Esophagus (tissue), 2 donors: Measurements from ENCODE around the gene PRSS36. TPM values are rescaled to one million over a fixed set of nuclear protein-coding genes. Genes with fewer than 3 reads are reported as not detected.
A peak's percentile ranks its signal among the peaks of the same experiment; 100 is the strongest.
"Not testable (repeated sequence)": the region's sequence is repeated elsewhere in the genome, so short reads cannot be mapped to it uniquely, and the experiment has no call there.

ENCODE experiments used
- H3K27ac ChIP-seq, 2 donors: one replicate each; pipeline ENCODE4 v1.5.1; 2013; ENCODE audit warnings: low read depth in 2 of 2, mild to moderate bottlenecking in 2 of 2, inconsistent platforms in 1 of 2, low read length in 1 of 2, moderate library complexity in 1 of 2
- H3K27me3 ChIP-seq, 2 donors: one replicate each; pipeline ENCODE4 v1.6.1; 2013; ENCODE audit warnings: low read length in 2 of 2, control low read depth in 1 of 2, mild to moderate bottlenecking in 1 of 2; ENCODE audit not compliant: insufficient read depth in 2 of 2, control insufficient read depth in 1 of 2
- H3K36me3 ChIP-seq, 2 donors: one replicate each; pipeline ENCODE4 v1.6.1; 2013; ENCODE audit warnings: low read length in 1 of 2; ENCODE audit not compliant: control insufficient read depth in 2 of 2, insufficient read depth in 2 of 2
- H3K4me1 ChIP-seq, 2 donors: one replicate each; pipeline ENCODE4 v1.6.1; 2013; ENCODE audit warnings: low read length in 1 of 2; ENCODE audit not compliant: control insufficient read depth in 2 of 2, insufficient read depth in 2 of 2
- H3K4me3 ChIP-seq, 2 donors: one replicate each; pipeline ENCODE4 v1.5.1; 2013; ENCODE audit warnings: low read length in 2 of 2, mild to moderate bottlenecking in 2 of 2, low read depth in 1 of 2, moderate library complexity in 1 of 2
- H3K9me3 ChIP-seq, 2 donors: one replicate each; pipeline ENCODE4 v1.6.1; 2013; ENCODE audit warnings: mild to moderate bottlenecking in 2 of 2, low read depth in 1 of 2, low read length in 1 of 2, moderate library complexity in 1 of 2; ENCODE audit not compliant: control insufficient read depth in 2 of 2, insufficient read depth in 1 of 2
- WGBS, 2 donors: extraction: QIAGEN DNeasy Blood & Tissue Kit; methylation state at CpG; one replicate each; pipeline ENCODE4 v1.1.7; 2013; 5-methylcytosine and 5-hydroxymethylcytosine counted together
- polyA plus RNA-seq, 2 donors: library from polyadenylated mRNA; stranded (reverse); fragments of 200-250 nt; gene quantifications; one replicate each; pipeline ENCODE4 v1.2.3, GENCODE V29; 2013
- donor health status: healthy with polysubstance abuse.
- donor health status: Bipolar disorder and iron deficiency.

Gene PRSS36
- polyA plus RNA-seq, 2 donors = 1.7 to 2.4 TPM

- no peaks in the 10 kb centered on the region for H3K9me3 ChIP-seq
- H3K27ac ChIP-seq = no peak overlapping the region
- no peaks in the 10 kb centered on the region for H3K27me3 ChIP-seq
- no peak overlapping the region for H3K4me3 ChIP-seq
- no peaks in the 10 kb centered on the region for H3K4me1 ChIP-seq
- H3K36me3 ChIP-seq = no peaks in the 10 kb centered on the region
- WGBS, 2 donors = 83 to 90% methylated on average over 8 of the region's 8 CpGs
Measured at GRCh38 chr16:31167315-31167714, 17.4 kb upstream of the PRSS36 start.

DNA sequence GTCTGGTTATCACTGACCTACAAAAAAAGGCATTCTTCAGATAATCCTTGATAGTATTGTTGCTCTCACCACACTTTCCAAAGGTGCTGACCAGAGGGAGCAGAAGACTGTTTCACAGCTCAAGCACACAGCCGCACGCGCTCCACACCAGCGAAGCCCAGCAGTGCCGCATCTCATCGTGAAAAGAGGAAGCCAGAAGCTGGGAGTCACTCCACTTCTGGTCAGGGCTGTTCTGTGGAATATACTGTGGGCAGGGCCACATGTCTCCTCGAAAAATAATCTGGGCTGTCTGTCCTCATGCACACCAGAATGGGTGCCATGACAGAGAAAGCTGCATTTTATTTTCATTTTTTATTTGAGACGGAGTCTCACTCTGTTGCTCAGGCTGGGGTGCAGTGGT, 7.3 kb upstream of the PRSS36 start:
- Histone ChIP-seq H3K4me1 (no peaks in the 10 kb centered on the region), H3K9me3 (no peaks in the 10 kb centered on the region), H3K36me3 (no peaks in the 10 kb centered on the region), H3K27ac (no peak overlapping the region), H3K27me3 (no peaks in the 10 kb centered on the region), H3K4me3 (no peak overlapping the region)
- WGBS, 2 donors = 39 to 45% methylated on average over 8 of the region's 8 CpGs

DNA sequence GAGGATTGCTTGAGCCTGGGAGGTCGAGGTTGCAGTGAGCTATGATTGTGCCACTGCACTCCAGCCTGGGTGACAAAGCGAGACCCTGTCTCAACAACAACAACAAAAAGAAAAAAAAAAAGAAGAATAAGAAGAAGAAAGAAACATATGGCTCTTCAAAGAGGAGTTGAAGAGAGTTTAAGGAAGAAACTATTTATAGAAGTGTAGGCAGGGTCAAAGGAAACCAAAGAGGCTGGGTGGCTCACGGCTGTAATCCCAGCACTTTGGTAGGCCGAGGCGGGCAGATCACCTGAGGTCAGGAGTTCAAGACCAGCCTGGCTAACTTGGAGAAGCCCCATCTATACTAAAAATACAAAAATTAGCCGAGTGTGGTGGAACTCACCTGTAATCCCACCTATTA, 1.1 kb upstream of the PRSS36 start:
- H3K36me3 ChIP-seq, H3K9me3 ChIP-seq, H3K27ac ChIP-seq, H3K27me3 ChIP-seq, H3K4me3 ChIP-seq, H3K4me1 ChIP-seq: not testable (repeated sequence)
- WGBS, 2 donors = 86% methylated on average over 6 of the region's 6 CpGs

DNA sequence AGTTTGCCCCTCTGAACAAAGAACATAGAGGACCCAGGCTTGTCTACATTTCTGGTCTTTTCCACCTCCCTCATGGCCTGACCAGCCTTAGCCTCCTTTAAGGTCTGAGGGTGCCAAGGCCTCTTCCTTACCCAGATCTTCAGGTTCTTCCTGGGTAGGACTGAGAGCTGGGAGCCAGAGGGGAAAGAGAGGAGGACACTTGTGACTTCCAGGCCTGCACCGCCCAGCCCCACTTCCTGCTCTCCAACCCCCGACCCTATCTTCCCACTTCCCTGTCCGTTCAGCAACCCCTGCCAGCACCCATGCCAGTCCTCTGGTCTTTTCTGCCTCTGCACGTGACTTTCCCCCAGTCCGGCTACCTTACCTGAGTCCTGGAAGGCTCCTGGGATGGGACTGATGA, 534 bp downstream of the PRSS36 start:
- Histone ChIP-seq H3K4me1 (peaks cover 4% of the 10 kb centered on the region in 2 donors), H3K9me3 (no peaks in the 10 kb centered on the region), H3K4me3 (no peak overlapping the region), H3K27me3 (no peaks in the 10 kb centered on the region), H3K27ac (no peak overlapping the region), H3K36me3 (no peaks in the 10 kb centered on the region)
- WGBS, 2 donors = 69 to 78% methylated on average over 5 of the region's 5 CpGs

- 82 to 84% methylated on average over 23 to 25 of the region's 25 CpGs for WGBS, 2 donors
- no peak overlapping the region for H3K27ac ChIP-seq
- H3K36me3 ChIP-seq = no peaks in the 10 kb centered on the region
- peaks cover 4% of the 10 kb centered on the region in 2 donors for H3K4me1 ChIP-seq
- H3K27me3 ChIP-seq = no peaks in the 10 kb centered on the region
- no peak overlapping the region for H3K4me3 ChIP-seq
- no peaks in the 10 kb centered on the region for H3K9me3 ChIP-seq
Measured at GRCh38 chr16:31148896-31149295, 970 bp downstream of the PRSS36 start.

- H3K9me3 ChIP-seq = no peaks in the 10 kb centered on the region
- H3K27ac ChIP-seq = no peak overlapping the region
- no peaks in the 10 kb centered on the region for H3K36me3 ChIP-seq
- 18% methylated on average over 37 to 40 of the region's 40 CpGs for WGBS, 2 donors
- peaks cover 4% of the 10 kb centered on the region in 2 donors for H3K4me1 ChIP-seq
- H3K27me3 ChIP-seq = no peaks in the 10 kb centered on the region
- peak overlapping the region; percentile 4 to 28 for H3K4me3 ChIP-seq
Measured at GRCh38 chr16:31148281-31148728, 1.6 kb downstream of the PRSS36 start.

GRCh38 chr16:31147574-31147973, 2.3 kb downstream of the PRSS36 start:
- WGBS, 2 donors = 91 to 96% methylated on average over 3 of the region's 3 CpGs
- H3K27ac ChIP-seq = no peak overlapping the region
- no peaks in the 10 kb centered on the region for H3K27me3 ChIP-seq
- no peaks in the 10 kb centered on the region for H3K9me3 ChIP-seq
- H3K36me3 ChIP-seq = no peaks in the 10 kb centered on the region
- H3K4me3 ChIP-seq = no peak overlapping the region
- peaks cover 4 to 9% of the 10 kb centered on the region in 2 donors for H3K4me1 ChIP-seq

DNA sequence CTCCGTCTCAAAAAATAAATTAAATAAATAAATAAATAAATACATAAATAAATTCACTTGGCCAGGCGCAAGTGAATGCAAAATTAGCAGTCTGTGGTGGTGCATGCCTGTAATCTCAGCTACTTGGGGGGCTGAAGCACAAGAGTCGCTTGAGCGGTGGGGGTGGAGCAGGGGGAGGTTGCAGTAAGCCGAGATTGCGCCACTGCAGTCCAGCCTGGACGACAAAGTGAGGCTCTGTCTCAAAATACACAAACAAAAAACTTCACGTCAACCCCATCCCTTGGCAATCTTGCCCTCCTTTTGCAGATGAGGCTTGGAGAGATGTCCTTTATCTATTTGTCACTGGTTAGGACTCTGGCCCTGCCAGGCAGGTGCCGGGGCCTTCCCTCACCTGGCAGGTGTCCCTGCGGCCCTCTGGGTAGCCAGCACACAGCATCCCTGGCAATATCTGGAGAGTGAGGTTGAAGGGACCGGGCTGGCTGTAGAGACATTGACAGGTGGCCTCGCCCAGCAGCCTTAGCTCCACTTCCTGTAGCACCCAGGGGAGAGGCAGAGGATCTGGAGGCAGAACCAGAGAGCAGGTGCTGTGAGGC, 4.4 kb downstream of the PRSS36 start:
- Histone ChIP-seq H3K27ac (no peak overlapping the region), H3K36me3 (no peaks in the 10 kb centered on the region), H3K27me3 (no peaks in the 10 kb centered on the region), H3K4me3 (no peak overlapping the region), H3K4me1 (peaks cover 5 to 21% of the 10 kb centered on the region in 2 donors), H3K9me3 (no peaks in the 10 kb centered on the region)
- 81% methylated on average over 12 of the region's 12 CpGs for WGBS, 2 donors

GRCh38 chr16:31144418-31144817, 5.4 kb downstream of the PRSS36 start:
- not testable (repeated sequence) for H3K4me3 ChIP-seq, H3K27me3 ChIP-seq, H3K9me3 ChIP-seq, H3K27ac ChIP-seq, H3K36me3 ChIP-seq
- H3K4me1 ChIP-seq = peaks cover 9 to 25% of the 10 kb centered on the region in 2 donors
- WGBS, 2 donors = 51 to 67% methylated on average over 7 of the region's 7 CpGs

- H3K4me3 ChIP-seq = no peak overlapping the region
- no peaks in the 10 kb centered on the region for H3K27me3 ChIP-seq
- no peak overlapping the region for H3K27ac ChIP-seq
- 79 to 82% methylated on average over 8 of the region's 8 CpGs for WGBS, 2 donors
- H3K9me3 ChIP-seq = no peaks in the 10 kb centered on the region
- peaks cover 9 to 31% of the 10 kb centered on the region in 2 donors for H3K4me1 ChIP-seq
- H3K36me3 ChIP-seq = no peaks in the 10 kb centered on the region
Measured at GRCh38 chr16:31143694-31144148, 6.1 kb downstream of the PRSS36 start.
